ENCODE results near the gene TAB2. TPM values are rescaled to one million over a fixed set of nuclear protein-coding genes. Genes with fewer than 3 reads are reported as not detected.

The TAB2 gene
- total RNA-seq, 1 experiment from 2014 or later, result 14.7 TPM

- BruUV-seq (replicated peaks), result no TSS peak
- intact Hi-C loops (cut with micrococcal nuclease), result no loop called here
- CTCF ChIA-PET, result no interaction called here
Measured at GRCh38 chr6:149325648-149326236, 8.2 kb downstream of the TAB2 start.

GRCh38 chr6:149327638-149328037 is 10.1 kb downstream of the TAB2 start:
- H3K9me2 ChIP-seq (replicated peaks; ENCODE audit: low read length), result no peaks in the 10 kb centered on the region
- DNase-seq (no peak), ATAC-seq (no peak)
- no TSS peak for BruUV-seq (replicated peaks)
- H3K27ac ChIP-seq (ENCODE audit: low read length), result no peak overlapping the region
- intact Hi-C loops (cut with micrococcal nuclease), result no loop called here
- no peak overlapping the region for H3K4me3 ChIP-seq (ENCODE audit: low read length)
- no peaks in the 10 kb centered on the region for H3K36me3 ChIP-seq (ENCODE audit: low read depth, low read length)
- peaks cover 31% of the 10 kb centered on the region for H3K4me1 ChIP-seq (ENCODE audit: insufficient read depth, low read length)
- peaks cover 3% of the 10 kb centered on the region for H3F3A ChIP-seq (ENCODE audit: low read length, unreplicated experiment)
- H3K9me3 ChIP-seq (ENCODE audit: low read length), result no peaks in the 10 kb centered on the region
- H3K9ac ChIP-seq (ENCODE audit: low read length), result no peak overlapping the region
- ChIA-PET POLR2A (ENCODE audit: unreplicated experiment) (no interaction called here), CTCF (no interaction called here)
- H2AFZ ChIP-seq (ENCODE audit: low read length), result no peak overlapping the region
- H3K4me2 ChIP-seq (ENCODE audit: low read length), result no peak overlapping the region
- no peak for TF ChIP-seq CTCF (conservative IDR thresholded peaks at IDR 0.05; ENCODE audit: low read depth, low read length)
- no peak for TF ChIP-seq EZH2phosphoT487 (IDR thresholded peaks at IDR 0.05; ENCODE audit: borderline replicate concordance, low read length)
- no peak for TF ChIP-seq EZH2 (IDR thresholded peaks at IDR 0.05; ENCODE audit: low read length, unreplicated experiment)
- peaks cover 3% of the 10 kb centered on the region; the same call in 1 of the 2 replicates for H4K20me1 ChIP-seq (ENCODE audit: low read length)
- H3K27me3 ChIP-seq (ENCODE audit: low read length), result no peaks in the 10 kb centered on the region
- peaks cover 100% of the 10 kb centered on the region for H3K79me2 ChIP-seq (ENCODE audit: low read length)

More at GRCh38 chr6:149325648-149326236, 8.2 kb downstream of the TAB2 start:
- H3K27ac ChIP-seq (ENCODE audit: low read length), result no peak overlapping the region
- POLR2A ChIA-PET (ENCODE audit: unreplicated experiment), result no interaction called here
- no peak overlapping the region for H3K4me2 ChIP-seq (ENCODE audit: low read length)
- no peak overlapping the region for H2AFZ ChIP-seq (ENCODE audit: low read length)
- H3K36me3 ChIP-seq (ENCODE audit: low read depth, low read length), result no peaks in the 10 kb centered on the region
- H3K4me1 ChIP-seq (ENCODE audit: insufficient read depth, low read length), result peaks cover 32% of the 10 kb centered on the region
- peaks cover 100% of the 10 kb centered on the region for H3K79me2 ChIP-seq (ENCODE audit: low read length)
- DNase-seq (no peak), ATAC-seq (no peak)
- TF ChIP-seq EZH2phosphoT487 (IDR thresholded peaks at IDR 0.05; ENCODE audit: borderline replicate concordance, low read length), result no peak
- no peak for TF ChIP-seq EZH2 (IDR thresholded peaks at IDR 0.05; ENCODE audit: low read length, unreplicated experiment)
- no peak for TF ChIP-seq CTCF (conservative IDR thresholded peaks at IDR 0.05; ENCODE audit: low read depth, low read length)
- H4K20me1 ChIP-seq (ENCODE audit: low read length), result peaks cover 11% of the 10 kb centered on the region
- H3K27me3 ChIP-seq (ENCODE audit: low read length), result no peaks in the 10 kb centered on the region
- no peaks in the 10 kb centered on the region for H3K9me3 ChIP-seq (ENCODE audit: low read length)
- H3K9me2 ChIP-seq (replicated peaks; ENCODE audit: low read length), result no peaks in the 10 kb centered on the region
- no peak overlapping the region for H3K4me3 ChIP-seq (ENCODE audit: low read length)
- no peak overlapping the region for H3K9ac ChIP-seq (ENCODE audit: low read length)
- H3F3A ChIP-seq (ENCODE audit: low read length, unreplicated experiment), result no peaks in the 10 kb centered on the region

GRCh38 chr6:149328083-149328482 is 10.6 kb downstream of the TAB2 start:
- Histone ChIP-seq H3K27ac (ENCODE audit: low read length) (no peak overlapping the region), H3F3A (ENCODE audit: low read length, unreplicated experiment) (peaks cover 8% of the 10 kb centered on the region), H3K27me3 (ENCODE audit: low read length) (no peaks in the 10 kb centered on the region), H4K20me1 (ENCODE audit: low read length) (peaks cover under 1% of the 10 kb centered on the region; the same call in 1 of the 2 replicates), H3K4me3 (ENCODE audit: low read length) (no peak overlapping the region), H2AFZ (ENCODE audit: low read length) (no peak overlapping the region), H3K4me1 (ENCODE audit: insufficient read depth, low read length) (peaks cover 31% of the 10 kb centered on the region), H3K4me2 (ENCODE audit: low read length) (no peak overlapping the region), H3K9ac (ENCODE audit: low read length) (no peak overlapping the region), H3K79me2 (ENCODE audit: low read length) (peaks cover 96% of the 10 kb centered on the region), H3K9me3 (ENCODE audit: low read length) (no peaks in the 10 kb centered on the region), H3K9me2 (replicated peaks; ENCODE audit: low read length) (no peaks in the 10 kb centered on the region), H3K36me3 (ENCODE audit: low read depth, low read length) (no peaks in the 10 kb centered on the region)
- no peak for DNase-seq
- ChIA-PET POLR2A (ENCODE audit: unreplicated experiment) (no interaction called here), CTCF (no interaction called here)
- no TSS peak for BruUV-seq (replicated peaks)
- TF ChIP-seq EZH2phosphoT487 (IDR thresholded peaks at IDR 0.05; ENCODE audit: borderline replicate concordance, low read length), result no peak
- no peak for TF ChIP-seq EZH2 (IDR thresholded peaks at IDR 0.05; ENCODE audit: low read length, unreplicated experiment)
- no peak for TF ChIP-seq CTCF (conservative IDR thresholded peaks at IDR 0.05; ENCODE audit: low read depth, low read length)
- ATAC-seq, result no peak
- intact Hi-C loops (cut with micrococcal nuclease), result no loop called here
